SU-DHL-6 (cell line): Measurements from ENCODE around the gene SEC23B.

ENCODE experiments used
- H2AFZ ChIP-seq: fragments of 200-600 bp; sonication (generic); 2 replicates; pipeline ENCODE4 v1.6.1; 2014; ENCODE audit warnings: low read depth, mild to moderate bottlenecking, moderate library complexity, mixed read lengths, antibody characterized with exemption, low read length; ENCODE audit not compliant: severe bottlenecking
- H3F3A ChIP-seq: fragments of 200-600 bp; shearing (Covaris generic); 2 replicates; pipeline ENCODE4 v1.6.0; 2016; ENCODE audit warnings: antibody characterized with exemption, mild to moderate bottlenecking; ENCODE audit not compliant: insufficient read depth
- H3K27ac ChIP-seq: fragments of 200-600 bp; sonication (generic); 2 replicates; pipeline ENCODE4 v1.5.1; 2016; ENCODE audit warnings: low read depth, mild to moderate bottlenecking, low read length, moderate library complexity, mixed read lengths
- H3K27me3 ChIP-seq: fragments of 200-600 bp; sonication (generic), shearing (Covaris generic); 2 replicates; pipeline ENCODE4 v1.6.0; 2014; ENCODE audit warnings: mild to moderate bottlenecking, low read length
- H3K36me3 ChIP-seq: fragments of 200-600 bp; sonication (generic); 2 replicates; pipeline ENCODE4 v1.6.1; 2014; ENCODE audit warnings: mild to moderate bottlenecking, low read length, mixed read lengths
- H3K4me2 ChIP-seq: fragments of 300-600, 200-600 bp; shearing (Covaris generic), sonication (generic); 2 replicates; pipeline ENCODE4 v1.6.0; 2014; ENCODE audit warnings: low read length, low read depth, mild to moderate bottlenecking; ENCODE audit not compliant: poor library complexity, severe bottlenecking
- H3K4me3 ChIP-seq: fragments of 200-600 bp; sonication (generic); 2 replicates; pipeline ENCODE4 v1.5.1; 2014; ENCODE audit warnings: antibody characterized with exemption, low read length, mild to moderate bottlenecking, mixed read lengths; ENCODE audit not compliant: insufficient read depth, poor library complexity, severe bottlenecking
- H3K79me2 ChIP-seq: fragments of 200-600 bp; sonication (generic); 2 replicates; pipeline ENCODE4 v1.6.1; 2014; ENCODE audit warnings: mild to moderate bottlenecking, low read length, moderate library complexity; ENCODE audit not compliant: insufficient read depth
- H3K9ac ChIP-seq: fragments of 200-600 bp; sonication (generic); 2 replicates; pipeline ENCODE4 v1.7.0; 2014; ENCODE audit warnings: mild to moderate bottlenecking, low read length
- H3K9me2 ChIP-seq: fragments of 200-600 bp; sonication (generic); replicated peaks from 2 replicates; pipeline ENCODE4 v1.6.1; 2014; ENCODE audit warnings: low read length; ENCODE audit not compliant: insufficient read depth
- H3K9me3 ChIP-seq: fragments of 200-600 bp; sonication (generic); 2 replicates; pipeline ENCODE4 v1.6.1; 2014; ENCODE audit warnings: low read length, mixed read lengths; ENCODE audit not compliant: insufficient read depth
- H4K20me1 ChIP-seq: fragments of 200-600 bp; sonication (generic); 2 replicates; pipeline ENCODE4 v1.6.1; 2014; ENCODE audit warnings: low read depth, mild to moderate bottlenecking, antibody characterized with exemption, low read length, moderate library complexity, mixed read lengths
- EZH2phosphoT487 ChIP-seq: fragments of 200-600 bp; sonication (generic), shearing (Covaris generic); conservative IDR thresholded peaks from 2 replicates; pipeline ENCODE4 v1.6.1; 2018; ENCODE audit warnings: mild to moderate bottlenecking, antibody characterized with exemption, low read length, moderate library complexity, mixed read lengths
- TF ChIP-seq, protein P1 (sequence below): fragments of 200-600 bp; sonication (generic); IDR thresholded peaks from one replicate; pipeline ENCODE4 v1.5.1; 2017; ENCODE audit warnings: antibody characterized with exemption, mild to moderate bottlenecking, low read length, moderate library complexity; ENCODE audit not compliant: insufficient read depth, poor library complexity, severe bottlenecking

SEC23B gene

DNA sequence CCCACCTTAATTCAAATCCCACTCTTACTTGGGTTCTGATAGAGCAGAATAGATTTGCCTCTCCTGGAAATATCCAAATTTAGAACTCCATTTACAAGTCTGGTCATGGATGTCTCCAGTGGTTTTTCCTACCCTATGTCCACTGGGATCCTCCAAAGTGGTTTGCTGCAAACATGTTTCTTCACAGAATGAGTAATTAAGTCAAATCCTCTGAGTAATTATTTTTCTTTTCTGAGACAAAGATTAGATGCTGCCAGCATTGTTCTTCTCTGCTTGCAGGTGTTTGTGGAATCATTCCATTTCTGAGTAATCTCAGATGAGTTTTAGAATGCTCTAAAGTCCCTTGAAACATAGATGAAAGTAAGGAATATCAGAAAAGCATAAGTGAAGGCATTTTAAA is 102.0 kb downstream of the SEC23B start:
- Histone ChIP-seq H3K79me2 (no peaks in the 10 kb centered on the region), H3K36me3 (no peaks in the 10 kb centered on the region), H3K27ac (no peak overlapping the region), H3K9me3 (no peaks in the 10 kb centered on the region), H4K20me1 (no peaks in the 10 kb centered on the region), H2AFZ (no peak overlapping the region), H3K27me3 (no peaks in the 10 kb centered on the region), H3K9ac (no peak overlapping the region), H3F3A (no peaks in the 10 kb centered on the region), H3K4me2 (no peak overlapping the region), H3K4me3 (no peak overlapping the region), H3K9me2 (no peaks in the 10 kb centered on the region)
- TF ChIP-seq, protein P1, sequence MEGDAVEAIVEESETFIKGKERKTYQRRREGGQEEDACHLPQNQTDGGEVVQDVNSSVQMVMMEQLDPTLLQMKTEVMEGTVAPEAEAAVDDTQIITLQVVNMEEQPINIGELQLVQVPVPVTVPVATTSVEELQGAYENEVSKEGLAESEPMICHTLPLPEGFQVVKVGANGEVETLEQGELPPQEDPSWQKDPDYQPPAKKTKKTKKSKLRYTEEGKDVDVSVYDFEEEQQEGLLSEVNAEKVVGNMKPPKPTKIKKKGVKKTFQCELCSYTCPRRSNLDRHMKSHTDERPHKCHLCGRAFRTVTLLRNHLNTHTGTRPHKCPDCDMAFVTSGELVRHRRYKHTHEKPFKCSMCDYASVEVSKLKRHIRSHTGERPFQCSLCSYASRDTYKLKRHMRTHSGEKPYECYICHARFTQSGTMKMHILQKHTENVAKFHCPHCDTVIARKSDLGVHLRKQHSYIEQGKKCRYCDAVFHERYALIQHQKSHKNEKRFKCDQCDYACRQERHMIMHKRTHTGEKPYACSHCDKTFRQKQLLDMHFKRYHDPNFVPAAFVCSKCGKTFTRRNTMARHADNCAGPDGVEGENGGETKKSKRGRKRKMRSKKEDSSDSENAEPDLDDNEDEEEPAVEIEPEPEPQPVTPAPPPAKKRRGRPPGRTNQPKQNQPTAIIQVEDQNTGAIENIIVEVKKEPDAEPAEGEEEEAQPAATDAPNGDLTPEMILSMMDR = no peak
- no peak for TF ChIP-seq EZH2phosphoT487
